Loucy (cell line): ENCODE measurements around the gene SORL1-AS1.

Experiments
- EZH2phosphoT487 ChIP-seq: fragments of 200-600 bp; IDR thresholded peaks from 2 replicates; pipeline ENCODE4 v1.6.1; 2018; ENCODE audit warnings: antibody characterized with exemption, mild to moderate bottlenecking, moderate library complexity, borderline replicate concordance
- TF ChIP-seq, protein P1 (sequence below): fragments of 200-600 bp; sonication (generic); conservative IDR thresholded peaks from 2 replicates; pipeline ENCODE4 v1.5.1; 2014; ENCODE audit warnings: mild to moderate bottlenecking, antibody characterized with exemption, low read length

DNA sequence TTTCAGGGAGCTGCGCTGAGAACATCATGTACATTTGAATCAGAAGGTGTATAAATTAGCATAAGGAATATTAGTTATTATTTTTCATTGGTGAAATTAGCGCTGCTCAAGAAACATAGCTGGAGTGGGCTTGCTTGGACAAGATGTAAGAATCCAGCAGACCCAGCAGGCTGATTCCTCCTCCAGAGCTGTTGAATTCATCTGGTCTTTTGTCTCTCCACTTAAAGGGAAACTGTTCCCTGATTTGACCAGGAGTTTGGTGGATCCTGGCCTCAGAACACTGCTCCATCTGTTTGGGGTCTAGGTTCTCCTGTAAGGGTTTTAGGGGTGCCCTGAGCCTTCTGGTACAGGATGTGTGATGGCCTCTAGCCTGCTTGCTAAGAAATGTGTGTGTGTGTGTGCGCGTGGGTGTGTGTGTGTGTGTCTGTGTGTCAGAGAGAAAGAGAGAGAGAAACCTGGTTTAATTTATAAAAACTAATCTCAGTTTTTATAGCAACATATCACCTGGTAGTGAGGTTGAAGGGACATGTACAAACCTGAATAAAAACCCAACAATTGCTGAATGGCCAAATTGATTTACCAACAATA lies 9.0 kb downstream of the SORL1-AS1 start:
- TF ChIP-seq, protein P1, sequence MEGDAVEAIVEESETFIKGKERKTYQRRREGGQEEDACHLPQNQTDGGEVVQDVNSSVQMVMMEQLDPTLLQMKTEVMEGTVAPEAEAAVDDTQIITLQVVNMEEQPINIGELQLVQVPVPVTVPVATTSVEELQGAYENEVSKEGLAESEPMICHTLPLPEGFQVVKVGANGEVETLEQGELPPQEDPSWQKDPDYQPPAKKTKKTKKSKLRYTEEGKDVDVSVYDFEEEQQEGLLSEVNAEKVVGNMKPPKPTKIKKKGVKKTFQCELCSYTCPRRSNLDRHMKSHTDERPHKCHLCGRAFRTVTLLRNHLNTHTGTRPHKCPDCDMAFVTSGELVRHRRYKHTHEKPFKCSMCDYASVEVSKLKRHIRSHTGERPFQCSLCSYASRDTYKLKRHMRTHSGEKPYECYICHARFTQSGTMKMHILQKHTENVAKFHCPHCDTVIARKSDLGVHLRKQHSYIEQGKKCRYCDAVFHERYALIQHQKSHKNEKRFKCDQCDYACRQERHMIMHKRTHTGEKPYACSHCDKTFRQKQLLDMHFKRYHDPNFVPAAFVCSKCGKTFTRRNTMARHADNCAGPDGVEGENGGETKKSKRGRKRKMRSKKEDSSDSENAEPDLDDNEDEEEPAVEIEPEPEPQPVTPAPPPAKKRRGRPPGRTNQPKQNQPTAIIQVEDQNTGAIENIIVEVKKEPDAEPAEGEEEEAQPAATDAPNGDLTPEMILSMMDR, result no peak
- no peak for TF ChIP-seq EZH2phosphoT487
